Prostate gland (tissue), 2 donors: ENCODE data around the gene TP53BP1. TPM values are rescaled to one million over a fixed set of nuclear protein-coding genes. Genes with fewer than 3 reads are reported as not detected.

ENCODE experiments used
- DNase-seq: peaks from one replicate; pipeline ENCODE4 v3.0.0-alpha.2; 2019; ENCODE audit warnings: low spot score
- H3K27ac ChIP-seq, 2 donors: fragments of 200-600 bp; sonication (generic); 2 replicates each; pipeline ENCODE4 v1.5.1; 2017 to 2019
- H3K27me3 ChIP-seq: fragments of 200-600 bp; sonication (generic); replicated peaks from 2 replicates; pipeline ENCODE4 v1.5.1; 2019; ENCODE audit not compliant: insufficient read depth
- H3K36me3 ChIP-seq, 2 donors: fragments of 200-600 bp; sonication (generic); 1 replicate in 1 of 2; 2 replicates in 1 of 2; pipeline versions ENCODE4 v1.5.1 to v1.8.1; 2017 to 2019
- H3K4me1 ChIP-seq: fragments of 200-600 bp; sonication (generic); replicated peaks from 2 replicates; pipeline ENCODE4 v1.5.1; 2019
- H3K4me3 ChIP-seq, 2 donors: fragments of 200-600 bp; sonication (generic); 2 replicates each; pipeline ENCODE4 v1.5.1; 2017 to 2019
- H3K9me3 ChIP-seq: fragments of 200-600 bp; sonication (generic); 2 replicates; pipeline ENCODE4 v1.5.1; 2017
- POLR2A ChIP-seq: fragments of 450-650 bp; IDR thresholded peaks from one replicate; pipeline ENCODE4 v1.6.1; 2016; ENCODE audit warnings: antibody characterized with exemption, mild to moderate bottlenecking
- POLR2AphosphoS5 ChIP-seq: sonication (generic); formaldehyde crosslinking; IDR thresholded peaks from one replicate; pipeline ENCODE4 v1.6.1; 2017; ENCODE audit warnings: antibody characterized with exemption
- WGBS: methylation state at CpG from one replicate; pipeline ENCODE4 v1.1.5; 2018; 5-methylcytosine and 5-hydroxymethylcytosine counted together
- intact Hi-C: fragments of 100-400 bp; cut with DNase I; formaldehyde crosslinking; loops from one replicate; pipeline ENCODE4 v1.14.2; 2022
- total RNA-seq, 2 donors: library from RNA; depleted of rRNA; stranded (reverse); fragments of >200 nt; gene quantifications; one replicate each; pipeline ENCODE4 v1.1.0, GENCODE V29; 2016
- TF ChIP-seq, protein P1 (sequence below), 4 experiments: fragments of 200-600 bp in 2 of 4; fragments of 450-650 bp in 2 of 4; sonication (generic) in 2 of 4; IDR thresholded peaks; 1 replicate in 3 of 4; 2 replicates in 1 of 4; pipeline ENCODE4 v1.5.1; 2016 to 2019; ENCODE audit warnings: antibody characterized with exemption in 4 of 4, mild to moderate bottlenecking in 2 of 4, moderate library complexity in 2 of 4

The TP53BP1 gene
- total RNA-seq, 2 donors from 2014 or later = 36.3 to 73.6 TPM

DNA sequence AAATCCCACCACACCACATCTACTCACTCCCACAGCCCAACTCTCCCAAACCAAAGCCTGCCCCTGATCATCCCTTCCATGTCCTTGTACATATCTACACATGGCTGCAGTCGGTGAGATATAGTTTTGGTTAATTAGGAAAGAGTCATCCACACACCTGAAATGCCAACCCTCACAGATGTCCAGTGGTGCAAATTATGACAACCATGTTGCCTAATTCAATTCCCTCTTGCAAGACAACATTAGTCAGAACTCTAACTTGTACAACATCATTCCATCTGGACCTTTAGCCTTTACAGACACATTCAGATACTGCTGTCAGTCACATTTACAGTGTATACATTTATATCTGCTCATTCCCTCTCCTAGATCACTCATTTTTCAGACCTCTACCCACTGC is 80.9 kb downstream of the TP53BP1 start:
- 96% methylated on average over 1 of the region's 1 CpG for WGBS

DNA sequence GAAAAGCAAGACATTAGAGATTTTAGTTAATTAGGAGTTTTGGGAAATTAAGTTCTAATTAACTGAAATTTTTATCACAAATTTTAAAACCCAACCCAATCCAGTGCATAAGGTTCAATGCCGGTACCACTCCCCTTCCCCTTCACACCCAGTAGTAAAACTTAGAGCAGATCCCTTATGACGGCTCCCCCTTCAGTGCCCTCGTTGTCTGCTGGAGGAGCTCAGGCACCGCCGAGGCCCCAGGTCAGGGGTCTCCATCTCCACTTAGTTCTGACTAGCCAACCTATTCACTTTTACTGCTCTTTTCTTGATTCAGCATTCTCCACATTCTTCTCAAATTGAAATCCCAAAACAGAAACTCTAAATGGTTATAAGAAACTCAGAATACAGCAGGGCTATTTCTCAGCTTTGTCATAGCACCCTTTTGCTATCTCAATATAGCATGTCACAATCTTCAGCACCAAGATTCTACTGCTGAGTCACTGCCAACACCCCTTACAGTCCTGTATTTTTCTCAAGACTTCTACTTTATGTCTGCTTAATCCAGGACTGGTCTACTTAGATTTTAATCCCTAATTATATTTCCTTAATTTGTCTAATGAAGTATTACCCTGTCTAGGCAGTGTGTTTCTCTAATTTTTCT is 82.3 kb downstream of the TP53BP1 start:
- Histone ChIP-seq H3K4me1 (no peaks in the 10 kb centered on the region), H3K9me3 (no peaks in the 10 kb centered on the region), H3K36me3 (peaks cover 0 to 9% of the 10 kb centered on the region in 2 donors), H3K27ac (no peak overlapping the region), H3K4me3 (no peak overlapping the region), H3K27me3 (no peaks in the 10 kb centered on the region)
- intact Hi-C loops = no loop called here
- TF ChIP-seq POLR2A = no peak
- no peak for TF ChIP-seq POLR2AphosphoS5
- TF ChIP-seq, protein P1, sequence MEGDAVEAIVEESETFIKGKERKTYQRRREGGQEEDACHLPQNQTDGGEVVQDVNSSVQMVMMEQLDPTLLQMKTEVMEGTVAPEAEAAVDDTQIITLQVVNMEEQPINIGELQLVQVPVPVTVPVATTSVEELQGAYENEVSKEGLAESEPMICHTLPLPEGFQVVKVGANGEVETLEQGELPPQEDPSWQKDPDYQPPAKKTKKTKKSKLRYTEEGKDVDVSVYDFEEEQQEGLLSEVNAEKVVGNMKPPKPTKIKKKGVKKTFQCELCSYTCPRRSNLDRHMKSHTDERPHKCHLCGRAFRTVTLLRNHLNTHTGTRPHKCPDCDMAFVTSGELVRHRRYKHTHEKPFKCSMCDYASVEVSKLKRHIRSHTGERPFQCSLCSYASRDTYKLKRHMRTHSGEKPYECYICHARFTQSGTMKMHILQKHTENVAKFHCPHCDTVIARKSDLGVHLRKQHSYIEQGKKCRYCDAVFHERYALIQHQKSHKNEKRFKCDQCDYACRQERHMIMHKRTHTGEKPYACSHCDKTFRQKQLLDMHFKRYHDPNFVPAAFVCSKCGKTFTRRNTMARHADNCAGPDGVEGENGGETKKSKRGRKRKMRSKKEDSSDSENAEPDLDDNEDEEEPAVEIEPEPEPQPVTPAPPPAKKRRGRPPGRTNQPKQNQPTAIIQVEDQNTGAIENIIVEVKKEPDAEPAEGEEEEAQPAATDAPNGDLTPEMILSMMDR (IDR thresholded peaks at IDR 0.05) = no peak
- WGBS = 80% methylated on average over 5 of the region's 5 CpGs
- no peak for DNase-seq

More for the DNA sequence above, 80.9 kb downstream of the TP53BP1 start:
- Histone ChIP-seq H3K36me3 (peaks cover 0 to 9% of the 10 kb centered on the region in 2 donors), H3K9me3 (no peaks in the 10 kb centered on the region), H3K4me3 (no peak overlapping the region), H3K27ac (no peak overlapping the region), H3K4me1 (no peaks in the 10 kb centered on the region), H3K27me3 (no peaks in the 10 kb centered on the region)
- intact Hi-C loops = no loop called here
- TF ChIP-seq POLR2AphosphoS5 (no peak), POLR2A (no peak)
- TF ChIP-seq, protein P1 (IDR thresholded peaks at IDR 0.05) = no peak
- no peak for DNase-seq

DNA sequence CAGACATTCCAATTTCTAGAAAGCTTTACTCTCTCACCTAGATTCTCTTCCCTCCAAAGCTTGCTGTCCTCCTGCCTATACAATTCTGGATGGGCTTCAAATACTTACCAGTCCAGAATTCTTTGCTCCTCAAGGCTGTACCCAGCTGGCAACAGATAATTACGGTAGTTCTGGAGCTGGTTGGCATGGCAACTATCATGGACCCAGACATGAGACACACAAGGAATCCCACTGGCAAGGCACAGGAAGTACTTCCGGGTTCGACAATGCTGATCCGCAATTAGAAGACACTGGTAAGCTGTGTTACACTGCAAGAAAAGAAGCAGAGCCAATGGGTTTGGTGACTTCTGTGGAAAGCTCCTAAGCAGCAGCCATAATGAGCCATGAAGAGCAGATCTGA is 84.2 kb downstream of the TP53BP1 start:
- H3K4me1 ChIP-seq = no peaks in the 10 kb centered on the region
- TF ChIP-seq, protein P1 (IDR thresholded peaks at IDR 0.05) = no peak
- TF ChIP-seq POLR2AphosphoS5 = no peak
- no peak for TF ChIP-seq POLR2A
- 90% methylated on average over 4 of the region's 4 CpGs for WGBS
- peaks cover 0 to 13% of the 10 kb centered on the region in 2 donors for H3K36me3 ChIP-seq
- H3K9me3 ChIP-seq = no peaks in the 10 kb centered on the region
- H3K4me3 ChIP-seq = no peak overlapping the region
- H3K27ac ChIP-seq = no peak overlapping the region
- intact Hi-C loops = no loop called here
- no peak for DNase-seq
- no peaks in the 10 kb centered on the region for H3K27me3 ChIP-seq

DNA sequence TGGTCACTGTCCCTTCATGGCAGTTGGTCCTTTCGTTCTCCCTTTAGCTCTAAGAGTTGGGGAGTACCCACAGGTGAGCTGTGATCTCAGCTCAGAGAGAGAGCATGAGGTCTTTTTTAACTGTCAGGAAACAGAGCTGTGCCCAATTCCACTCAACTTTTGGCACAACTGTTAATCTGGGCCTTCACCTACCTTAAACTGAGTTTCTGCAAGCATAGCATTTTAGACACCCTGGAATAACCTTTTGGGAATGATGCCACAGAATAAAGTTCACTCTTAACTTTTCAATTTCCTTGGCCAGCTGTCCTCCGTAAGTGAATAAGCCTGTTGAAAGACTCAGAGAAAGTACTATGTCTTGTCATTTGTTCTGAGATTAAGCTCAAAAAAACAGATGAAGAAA is 86.1 kb downstream of the TP53BP1 start:
- WGBS = 81% methylated on average over 2 of the region's 2 CpGs

More for the DNA sequence above, 86.1 kb downstream of the TP53BP1 start:
- H3K27me3 ChIP-seq = no peaks in the 10 kb centered on the region
- H3K9me3 ChIP-seq = no peaks in the 10 kb centered on the region
- H3K4me1 ChIP-seq = no peaks in the 10 kb centered on the region
- H3K27ac ChIP-seq = no peak overlapping the region
- intact Hi-C loops = no loop called here
- no peak overlapping the region for H3K4me3 ChIP-seq
- H3K36me3 ChIP-seq = peaks cover 0 to 9% of the 10 kb centered on the region in 2 donors
- no peak for TF ChIP-seq POLR2A
- TF ChIP-seq POLR2AphosphoS5 = no peak
- TF ChIP-seq, protein P1 (IDR thresholded peaks at IDR 0.05) = no peak
- DNase-seq = no peak
